Measurements from ENCODE around the gene ZBTB7C.

DNA sequence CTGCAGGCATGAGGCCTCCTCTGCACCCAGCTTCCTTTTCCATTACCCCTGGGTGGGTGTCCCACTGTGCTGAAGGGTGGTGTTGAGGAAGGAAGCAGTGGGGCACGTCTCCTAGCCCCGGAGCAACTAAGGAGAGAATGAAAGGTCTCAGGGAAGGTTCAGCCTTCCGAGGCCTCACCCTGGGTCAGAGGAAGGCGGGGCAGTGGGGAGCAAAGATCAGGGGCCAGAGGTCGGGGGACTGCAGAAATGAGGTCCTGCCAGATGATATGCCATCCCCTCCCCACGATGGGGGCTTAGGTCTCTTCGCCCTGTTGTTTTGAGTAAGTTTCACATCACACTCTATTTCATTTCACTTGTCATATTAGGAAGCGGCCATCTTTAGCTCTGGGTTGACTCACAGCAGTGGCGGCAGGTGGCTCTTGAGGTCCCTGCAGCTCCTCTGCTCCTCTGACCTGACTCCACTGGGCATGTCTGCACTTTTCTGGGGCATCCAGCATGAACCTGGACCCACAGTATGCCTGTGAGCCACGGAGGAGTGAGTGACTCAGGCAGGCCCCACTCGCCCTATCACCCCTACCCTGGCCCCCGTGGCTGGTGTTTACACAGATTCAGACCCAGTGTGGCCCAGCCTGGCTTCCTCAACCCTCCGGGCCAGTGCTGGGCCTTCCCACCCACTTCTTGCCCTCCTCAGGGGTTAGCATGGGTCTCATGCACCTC, 325.0 kb downstream of the ZBTB7C start:
- no peak for TF ChIP-seq POLR2A (IDR thresholded peaks at IDR 0.05; ENCODE audit: low read depth, low read length)
- no peak for TF ChIP-seq POLR2AphosphoS5 (IDR thresholded peaks at IDR 0.05; ENCODE audit: low read depth, low read length)

All from GM12891 (cell line).